Measurements from ENCODE around the gene TC2N. TPM values are rescaled to one million over a fixed set of nuclear protein-coding genes. Genes with fewer than 3 reads are reported as not detected.
"Not testable (repeated sequence)": the region's sequence is repeated elsewhere in the genome, so short reads cannot be mapped to it uniquely, and the experiment has no call there.

Gene TC2N
- total RNA-seq, 1 donor from 2014 or later = 46.2 TPM

DNA sequence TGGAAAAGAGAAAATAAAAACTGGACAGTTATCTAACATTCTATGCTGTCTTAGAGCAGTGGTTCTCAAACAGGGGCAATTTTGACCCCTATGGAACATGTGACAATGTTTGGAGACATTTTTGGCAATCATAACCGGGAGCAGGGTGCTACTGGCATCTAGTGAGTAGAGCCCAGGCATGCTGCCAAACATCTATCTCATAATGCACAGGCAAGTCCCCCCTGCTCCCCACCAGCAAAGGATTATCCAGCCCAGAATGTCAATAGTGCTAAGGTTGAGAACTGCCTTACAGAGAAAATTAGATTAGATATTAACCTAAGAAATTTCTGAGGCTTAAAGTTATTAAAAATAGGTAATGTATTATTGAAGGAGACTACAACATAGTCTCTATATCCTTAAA, 112.5 kb downstream of the TC2N start:
- peak in 1 of 2 donors; percentile 31 for DNase-seq (ENCODE audit: low read depth in 2 of 2)

DNA sequence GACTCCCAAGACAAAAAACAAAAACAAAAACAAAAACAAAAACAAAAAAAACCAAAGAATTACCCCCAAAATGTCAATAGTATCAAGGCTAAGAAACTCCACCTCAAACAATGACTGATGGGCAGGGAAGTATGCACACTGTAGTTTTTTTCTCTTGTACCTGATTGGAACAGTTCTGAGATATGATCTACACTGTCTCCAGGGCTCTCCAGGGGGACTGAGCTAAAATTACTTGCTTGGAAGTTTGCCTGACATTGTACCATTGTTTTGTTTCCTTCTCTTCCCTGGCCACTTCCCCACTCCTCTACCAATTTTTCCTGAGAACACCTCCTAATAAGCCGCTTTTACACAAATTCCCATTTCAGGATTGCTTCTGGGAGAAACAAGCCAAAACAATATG, 113.2 kb downstream of the TC2N start:
- DNase-seq (ENCODE audit: low read depth in 2 of 2) = peak in 1 of 2 donors; percentile 11

DNA sequence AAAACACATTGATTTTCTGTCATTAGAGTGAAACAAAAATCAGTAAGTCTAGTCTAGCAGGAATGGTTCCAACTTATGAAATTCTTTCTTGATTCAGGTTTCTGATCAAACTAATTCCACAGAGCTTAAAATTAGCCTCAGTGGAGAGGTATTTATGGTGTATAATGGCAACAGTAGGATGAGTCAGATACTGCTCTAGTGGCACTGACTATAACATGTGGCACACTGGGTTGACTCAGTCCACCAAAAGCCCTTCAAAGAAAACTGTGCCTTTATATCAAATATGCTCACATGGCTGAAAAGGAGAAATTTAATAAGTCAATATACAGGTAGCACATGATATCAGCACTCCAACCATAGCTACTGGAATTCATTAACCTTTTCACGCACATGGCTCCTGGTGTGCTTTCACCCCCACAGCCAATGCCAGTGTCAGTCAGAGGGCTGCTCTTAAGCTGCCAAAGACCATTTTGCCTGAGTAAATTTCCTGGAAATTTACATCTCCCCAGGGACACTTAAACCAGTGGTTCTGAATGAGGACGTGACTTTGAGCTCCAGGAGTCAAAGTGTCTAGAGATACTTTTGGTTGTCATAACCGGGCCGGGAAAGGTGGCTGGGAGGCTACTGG, 113.7 kb downstream of the TC2N start:
- no peak for DNase-seq (ENCODE audit: low read depth in 2 of 2)

DNA sequence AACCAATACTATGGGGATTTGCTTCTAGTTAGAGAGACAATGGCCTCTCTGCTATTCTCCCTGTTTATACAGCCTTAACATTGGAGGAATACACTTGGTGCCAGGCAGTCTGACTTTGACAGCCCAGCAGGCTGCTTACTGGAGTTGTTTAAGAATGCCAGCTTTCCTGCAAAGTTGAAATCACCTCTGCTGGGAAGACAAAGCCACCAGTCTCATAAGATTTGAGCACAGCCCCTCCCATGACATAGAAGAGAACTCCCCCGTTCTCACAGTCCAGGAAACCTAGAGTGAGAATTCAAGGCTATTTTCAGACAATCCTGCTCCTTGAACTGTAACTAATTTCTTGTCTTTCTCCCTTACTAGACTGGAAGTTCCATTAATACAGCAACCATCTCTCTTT, 114.4 kb downstream of the TC2N start:
- no peak for DNase-seq (ENCODE audit: low read depth in 2 of 2)

DNA sequence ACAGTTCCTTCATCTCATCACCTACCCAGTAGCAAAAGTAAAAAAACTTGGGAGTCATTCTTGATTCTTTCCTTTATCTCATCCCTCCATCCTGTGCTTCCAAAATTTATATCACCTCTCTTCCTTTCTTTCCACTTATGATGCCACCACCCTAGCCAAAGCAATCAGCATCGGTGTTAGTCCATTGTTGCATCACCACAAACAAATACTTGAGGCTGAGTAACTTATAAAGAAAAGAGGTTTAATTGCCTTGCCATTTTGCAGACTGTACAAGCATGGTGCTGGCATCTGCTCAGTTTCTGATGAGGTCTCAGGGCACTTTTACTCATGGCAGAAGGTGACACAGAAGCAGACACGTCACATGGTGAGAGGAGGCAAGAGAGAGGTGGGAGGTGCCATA, 115.6 kb downstream of the TC2N start:
- no peak for DNase-seq (ENCODE audit: low read depth in 2 of 2)

DNA sequence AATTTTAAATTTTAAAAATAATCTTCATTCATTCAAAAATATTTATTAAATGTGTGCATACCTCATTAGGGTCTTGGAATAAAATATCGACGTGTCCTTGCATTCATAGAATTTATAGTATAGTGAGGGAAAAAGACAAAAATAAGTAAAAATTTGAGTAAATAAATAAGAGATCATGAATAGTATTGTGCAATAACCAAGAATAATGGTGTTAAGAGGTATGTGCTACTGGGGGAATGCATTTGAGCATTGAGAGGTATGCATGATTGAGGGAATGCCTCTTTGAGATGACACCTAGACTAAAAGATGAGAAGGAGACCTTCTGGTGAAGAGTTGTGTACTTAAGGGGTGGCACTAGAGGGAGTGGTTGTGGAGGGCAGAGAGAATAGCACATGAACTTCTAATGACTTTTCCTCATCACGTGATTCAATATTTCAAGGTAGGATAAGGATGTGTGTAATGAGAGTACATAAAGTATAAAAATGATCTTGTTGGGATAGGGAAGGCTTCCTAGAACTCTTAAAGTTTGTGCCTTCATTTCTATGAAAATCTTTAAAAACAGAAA, 116.6 kb downstream of the TC2N start:
- DNase-seq (ENCODE audit: low read depth in 2 of 2) = no peak

DNA sequence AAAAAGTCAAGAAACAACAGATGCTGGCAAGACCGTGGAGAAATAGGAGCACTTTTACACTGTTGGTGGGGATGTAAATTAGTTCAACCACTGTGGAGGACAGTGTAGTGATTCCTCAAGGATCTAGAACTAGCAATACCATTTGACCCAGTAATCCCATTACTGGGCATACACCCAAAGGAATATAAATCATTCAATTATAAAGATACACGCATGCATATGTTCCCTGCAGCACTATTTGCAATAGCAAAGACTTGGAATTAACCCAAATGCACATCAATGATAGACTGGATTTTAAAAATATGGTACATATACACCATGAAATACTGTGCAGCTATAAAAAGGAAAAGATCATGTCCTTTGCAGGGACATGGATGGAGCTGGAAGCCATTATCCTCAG, 117.5 kb downstream of the TC2N start:
- DNase-seq (ENCODE audit: low read depth in 2 of 2) = no peak

DNA sequence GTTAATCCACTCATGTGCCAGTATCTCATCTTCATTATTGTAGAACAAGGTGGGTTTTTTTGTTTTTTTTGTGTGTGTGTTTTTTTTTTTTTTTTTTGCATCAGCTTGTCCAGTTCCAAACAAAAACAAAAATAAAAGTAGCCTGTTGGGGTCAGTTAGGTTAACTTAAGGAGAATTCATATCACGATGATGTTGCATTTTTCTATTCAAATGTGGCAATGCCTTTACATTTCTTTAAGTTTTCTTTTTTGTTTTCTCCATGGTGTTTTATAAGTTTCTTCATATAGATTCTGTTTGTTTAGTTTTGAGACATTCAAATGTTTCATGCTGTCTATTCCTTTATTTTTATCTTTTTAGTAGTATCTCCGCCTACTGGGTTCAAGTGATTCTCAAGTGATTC, 119.3 kb downstream of the TC2N start:
- DNase-seq (ENCODE audit: low read depth in 2 of 2) = no peak

DNA sequence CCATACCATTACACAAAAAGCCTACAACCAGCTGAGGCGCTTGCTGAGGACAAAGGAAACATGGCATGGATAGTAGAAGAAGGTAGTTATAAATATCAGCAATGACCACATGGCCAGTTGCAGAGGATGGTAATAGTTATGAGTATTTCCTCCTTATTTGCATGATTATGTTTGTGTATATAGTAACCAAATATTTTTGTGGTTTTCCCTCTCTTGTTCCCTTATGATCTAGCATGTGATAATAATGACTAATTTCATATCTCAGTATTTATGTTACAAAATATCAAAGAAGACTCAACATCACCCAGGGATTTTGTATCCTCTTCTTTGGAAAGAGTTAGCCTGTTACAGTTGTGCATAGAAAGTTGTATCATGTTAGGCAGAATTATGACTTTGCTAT, 122.0 kb downstream of the TC2N start:
- DNase-seq (ENCODE audit: low read depth in 2 of 2) = no peak

DNA sequence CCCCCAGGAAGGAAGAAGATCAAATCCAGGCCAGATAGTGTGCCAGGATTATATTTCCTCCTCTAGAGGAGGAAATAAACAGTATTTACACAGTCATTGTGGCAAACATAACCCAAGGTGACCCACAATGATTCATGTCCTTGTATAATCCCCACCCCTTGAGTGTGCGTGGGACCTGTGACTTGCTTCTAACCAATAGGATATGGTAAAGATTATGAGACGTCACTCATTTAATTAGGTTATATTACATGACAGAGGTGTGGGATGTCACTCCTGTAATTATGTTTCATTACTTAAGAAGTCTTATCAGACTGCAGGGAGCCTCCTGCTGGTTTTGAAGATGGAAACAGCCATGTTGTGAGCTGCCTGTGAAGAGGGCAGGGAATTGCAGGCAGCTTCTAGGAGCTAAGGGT, 123.3 kb downstream of the TC2N start:
- peak; percentile 10 to 13 for DNase-seq (ENCODE audit: low read depth in 2 of 2)

DNA sequence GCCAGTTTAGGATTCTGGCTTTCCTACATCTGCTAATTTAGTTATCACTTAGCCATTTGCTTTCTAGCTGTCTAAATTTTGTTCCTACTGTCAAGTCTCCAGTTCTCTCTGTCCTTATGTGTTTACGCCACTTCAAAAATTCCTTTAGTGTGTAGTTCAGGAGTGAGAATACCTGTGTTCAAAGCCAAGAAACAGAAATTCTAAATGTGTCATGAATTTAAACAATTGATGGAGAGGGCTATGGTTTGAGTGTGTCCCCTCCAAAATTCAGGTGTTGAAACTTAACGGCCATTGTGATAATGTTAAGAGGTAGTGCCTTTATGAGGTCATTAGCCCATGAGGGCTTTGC, 124.1 kb downstream of the TC2N start:
- no peak for DNase-seq (ENCODE audit: low read depth in 2 of 2)

DNA sequence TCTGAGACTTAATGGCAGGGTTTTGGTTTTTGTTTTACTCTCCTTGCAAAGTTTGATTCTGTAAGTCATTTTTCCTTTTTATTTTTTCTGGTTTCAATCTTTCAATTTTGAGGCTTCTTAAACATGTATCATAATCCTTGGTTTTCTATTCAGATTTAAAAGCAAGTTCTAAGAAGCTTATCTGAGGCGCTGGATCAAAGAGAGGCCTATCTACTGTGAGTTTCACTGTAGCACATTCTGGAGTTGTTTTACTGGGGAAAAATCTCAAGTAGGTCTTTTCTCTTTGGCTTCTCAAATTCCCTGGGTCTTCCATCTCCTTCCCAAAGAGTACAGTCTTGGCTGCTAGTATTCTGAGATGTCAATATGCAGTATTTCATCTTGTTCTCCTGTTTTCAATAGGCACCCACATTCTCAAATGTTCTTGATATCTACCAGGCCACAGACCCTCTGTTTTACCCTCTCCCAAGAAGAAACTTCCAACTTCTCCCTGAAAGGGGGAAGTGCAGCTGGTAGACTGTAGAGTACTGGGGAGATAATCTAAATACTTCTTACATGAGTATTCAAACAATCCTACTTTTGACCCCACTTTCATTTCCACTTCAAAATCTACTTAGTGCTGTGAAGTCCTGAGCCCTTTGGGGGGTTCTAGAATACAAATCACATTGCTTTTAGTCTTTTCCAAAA, 124.6 kb downstream of the TC2N start:
- DNase-seq (ENCODE audit: low read depth in 2 of 2) = no peak

DNA sequence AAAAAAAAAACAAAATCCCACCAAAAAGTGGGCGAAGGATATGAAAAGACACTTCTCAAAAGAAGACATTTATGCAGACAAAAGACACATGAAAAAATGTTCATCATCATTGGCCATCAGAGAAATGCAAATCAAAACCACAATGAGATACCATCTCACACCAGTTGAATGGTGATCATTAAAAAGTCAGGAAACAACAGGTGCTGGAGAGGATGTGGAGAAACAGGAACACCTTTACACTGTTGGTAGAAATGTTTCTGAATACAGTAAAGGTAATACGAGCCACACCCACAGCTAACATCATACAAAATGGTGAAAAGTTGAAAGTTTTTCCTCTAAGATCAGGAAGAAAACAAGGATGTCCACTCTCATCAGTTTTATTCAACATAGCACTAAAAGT, 127.5 kb downstream of the TC2N start:
- not testable (repeated sequence) for DNase-seq (ENCODE audit: low read depth in 2 of 2)

DNA sequence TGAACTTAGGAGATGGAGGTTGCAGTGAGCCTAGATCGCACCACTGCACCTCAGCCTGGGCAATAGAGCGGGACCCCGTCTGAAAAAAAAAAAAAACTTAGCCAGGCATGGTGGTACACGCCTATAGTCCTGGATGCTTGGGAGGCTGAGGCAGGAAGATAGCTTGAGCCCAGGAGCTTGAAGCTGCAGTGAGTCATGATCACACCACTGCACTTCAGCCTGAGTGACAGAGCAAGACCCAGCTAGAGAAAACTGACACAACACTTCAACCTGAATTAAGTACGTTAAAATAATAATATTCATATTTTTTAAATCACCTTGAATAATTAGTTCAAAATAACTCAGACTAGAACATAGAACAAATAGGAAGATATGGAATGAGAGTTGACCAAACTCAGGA, 129.7 kb downstream of the TC2N start:
- no peak for DNase-seq (ENCODE audit: low read depth in 2 of 2)

DNA sequence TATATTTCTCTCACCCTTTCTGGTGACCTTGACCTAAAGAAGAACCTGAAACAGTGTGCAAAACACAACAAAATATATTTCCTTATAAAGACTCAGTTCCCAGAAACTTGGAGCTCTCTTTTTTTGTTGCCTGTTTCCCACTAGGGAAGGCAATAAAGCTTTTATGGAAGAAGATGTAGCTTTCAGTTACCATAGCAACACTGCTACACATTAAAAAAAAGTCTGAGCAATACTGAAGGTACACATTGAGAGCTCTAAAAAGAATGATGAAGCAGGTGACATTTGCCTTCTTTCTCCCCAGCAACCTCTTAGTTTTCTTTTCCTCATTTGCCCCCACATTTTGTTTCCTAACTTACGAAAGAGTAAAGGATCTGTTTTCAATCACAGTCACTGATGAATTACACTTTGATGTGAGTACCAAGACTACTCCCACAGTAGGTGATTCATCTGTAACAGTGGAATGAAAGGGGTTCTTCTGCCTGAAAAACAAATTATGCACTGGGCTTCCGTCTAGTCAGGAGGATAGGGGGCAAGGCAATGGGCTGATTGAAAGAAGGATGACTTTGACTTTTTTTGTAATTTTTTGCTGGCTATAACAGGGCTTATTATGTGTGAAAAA, 134.4 kb downstream of the TC2N start:
- no peak for DNase-seq (ENCODE audit: low read depth in 2 of 2)

DNA sequence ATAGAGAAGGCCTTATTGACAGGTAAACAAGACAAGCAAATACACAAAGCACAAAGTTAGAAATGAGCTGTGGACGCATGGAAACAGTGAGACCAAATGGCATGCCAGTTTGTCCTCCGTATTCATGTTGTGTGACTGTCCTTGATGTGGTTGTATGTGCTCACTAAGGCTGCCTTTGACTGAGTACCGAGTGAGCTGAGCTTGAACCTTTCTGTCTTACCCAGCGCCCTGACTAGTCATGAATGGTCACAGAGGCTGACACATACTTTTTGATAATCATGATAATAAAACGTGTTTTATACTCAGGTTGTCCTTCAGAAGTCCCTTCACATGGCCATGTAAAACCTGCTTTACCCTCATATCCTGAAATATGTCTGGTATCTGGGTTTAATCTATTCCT, 134.9 kb downstream of the TC2N start:
- DNase-seq (ENCODE audit: low read depth in 2 of 2) = no peak

DNA sequence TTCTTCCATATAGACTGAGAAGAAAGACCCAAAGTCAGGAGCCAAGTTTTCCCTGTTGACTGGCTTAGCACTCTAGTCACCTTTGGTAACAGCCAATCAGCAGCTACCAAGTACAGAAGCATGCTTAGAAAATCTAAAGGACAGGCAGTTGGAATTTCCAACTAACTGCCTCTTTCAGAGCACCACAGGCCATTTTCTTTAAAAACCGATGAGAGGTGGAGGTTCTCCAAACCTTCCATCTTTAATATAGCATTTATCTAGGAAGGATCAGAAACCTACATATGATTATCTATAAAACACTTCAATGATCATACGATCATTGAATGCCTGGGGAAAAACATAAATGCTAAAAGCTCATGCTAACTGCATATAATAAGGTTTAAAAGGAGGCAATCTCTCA, 135.3 kb downstream of the TC2N start, which contains the start of gene CATSPERB:
TSS of gene CATSPERB (minus strand) at position 101 of the 400 bp plus-strand sequence. CDS start 2,607 bp downstream, outside the sequence.
- no peak for DNase-seq (ENCODE audit: low read depth in 2 of 2)

DNA sequence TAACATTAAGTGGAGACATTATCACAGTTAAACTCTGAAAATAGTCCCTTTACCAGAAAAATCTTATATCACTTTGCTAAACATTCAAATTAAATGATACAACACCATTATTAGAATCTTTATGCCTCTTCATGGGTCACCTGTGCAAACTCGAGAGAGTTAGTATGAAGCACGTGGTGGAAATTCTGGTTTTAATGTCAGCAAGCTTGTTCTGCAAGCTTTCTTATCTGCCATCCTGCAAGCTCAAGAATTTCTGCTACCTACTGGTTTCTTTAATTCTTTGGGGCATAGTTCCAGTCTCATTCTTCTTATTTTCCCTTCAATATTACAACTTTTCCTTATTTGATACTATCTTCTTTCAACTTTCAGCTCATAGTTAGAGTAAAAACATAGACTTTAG, 136.3 kb downstream of the TC2N start:
- no peak for DNase-seq (ENCODE audit: low read depth in 2 of 2)

DNA sequence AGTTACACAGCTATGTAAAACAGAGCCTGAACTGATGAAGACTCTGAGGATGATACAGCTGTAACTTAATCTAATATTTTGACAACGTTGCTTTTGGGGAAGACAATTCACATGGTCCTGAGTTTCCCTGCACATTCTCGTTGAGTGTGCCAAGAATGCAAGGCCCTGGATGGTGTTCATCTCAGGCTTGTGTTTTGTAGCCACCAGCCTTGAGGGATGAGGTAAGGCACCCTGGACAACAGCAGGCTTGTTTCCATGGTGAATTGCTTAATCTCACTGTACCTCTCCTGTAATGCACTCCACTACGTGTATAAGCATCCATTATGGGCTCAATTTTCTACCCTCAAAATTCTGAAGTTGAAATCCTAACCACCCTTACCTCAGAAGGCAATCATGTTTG, 137.6 kb downstream of the TC2N start:
- no peak for DNase-seq (ENCODE audit: low read depth in 2 of 2)
